Lung (tissue), 12 donors: Measurements from ENCODE around the gene TMPRSS5. TPM values are rescaled to one million over a fixed set of nuclear protein-coding genes. Genes with fewer than 3 reads are reported as not detected.

ENCODE experiments used
- ATAC-seq: fragments of 200-7000 bp; cut with Tn5 transposase; one replicate; pipeline ENCODE4 v1.9.1; 2020; ENCODE audit warnings: moderate number of reproducible peaks; ENCODE audit not compliant: insufficient read depth, low FRiP score
- DNase-seq, 3 donors: peaks; one replicate each; pipeline ENCODE4 v3.0.0-alpha.2; 2013 to 2017
- H3K27ac ChIP-seq, 2 donors: one replicate each; pipeline ENCODE4 v1.5.1; 2013; ENCODE audit warnings: mild to moderate bottlenecking in 2 of 2, moderate library complexity in 2 of 2, control low read depth in 1 of 2, inconsistent platforms in 1 of 2, low read depth in 1 of 2, low read length in 1 of 2
- H3K27me3 ChIP-seq, 3 donors: one replicate each; pipeline ENCODE4 v1.5.1; 2013; ENCODE audit warnings: low read length in 2 of 3; ENCODE audit not compliant: control insufficient read depth in 3 of 3, insufficient read depth in 3 of 3
- H3K36me3 ChIP-seq, 4 donors: one replicate each; pipeline ENCODE4 v1.5.1; 2013; ENCODE audit warnings: low read length in 4 of 4, mild to moderate bottlenecking in 1 of 4, moderate library complexity in 1 of 4; ENCODE audit not compliant: control insufficient read depth in 4 of 4, insufficient read depth in 4 of 4
- H3K4me1 ChIP-seq, 5 donors: one replicate each; pipeline ENCODE4 v1.5.1; 2013; ENCODE audit warnings: low read length in 5 of 5, mild to moderate bottlenecking in 2 of 5, moderate library complexity in 1 of 5; ENCODE audit not compliant: control insufficient read depth in 5 of 5, insufficient read depth in 5 of 5
- H3K4me3 ChIP-seq: one replicate; pipeline ENCODE4 v1.5.1; 2013; ENCODE audit warnings: mild to moderate bottlenecking, control low read depth, moderate library complexity
- H3K9ac ChIP-seq, 2 donors: one replicate each; pipeline ENCODE4 v1.5.1; 2013; ENCODE audit warnings: low read length in 2 of 2, control low read depth in 1 of 2; ENCODE audit not compliant: insufficient read depth in 1 of 2
- H3K9me3 ChIP-seq, 4 donors: one replicate each; pipeline ENCODE4 v1.5.1; 2013; ENCODE audit warnings: low read length in 3 of 4, mild to moderate bottlenecking in 1 of 4, moderate library complexity in 1 of 4; ENCODE audit not compliant: control insufficient read depth in 4 of 4, insufficient read depth in 3 of 4
- WGBS, 2 donors: extraction: QIAGEN DNeasy Blood & Tissue Kit; methylation state at CpG; one replicate each; pipeline ENCODE4 v1.1.7; 2013; 5-methylcytosine and 5-hydroxymethylcytosine counted together
- polyA plus RNA-seq, 2 donors: library from polyadenylated mRNA; stranded (reverse); fragments of 200-250 nt; gene quantifications; one replicate each; pipeline ENCODE4 v1.2.1, GENCODE V29; 2013
- total RNA-seq, 2 donors: library from RNA; depleted of rRNA in 1 of 2; stranded (reverse); fragments of >200 nt in 1 of 2; gene quantifications; one replicate each; pipeline ENCODE4 v1.2.1, GENCODE V29; 2014 to 2021
- TF ChIP-seq, protein P1 (sequence below): IDR thresholded peaks from 2 replicates; pipeline ENCODE4 v1.5.1; 2012; ENCODE audit warnings: mild to moderate bottlenecking; ENCODE audit errors: control extremely low read depth, extremely low read depth
- donor health status: control.
- donor health status: control.
- donor health status: Bipolar disorder and iron deficiency.
- donor health status: healthy.
- donor health status: DM: yes; HTN: yes; CAD: no.

TMPRSS5 gene
- total and polyA plus RNA-seq, 4 donors = 0.32 to 1.8 (median 0.99) TPM

DNA sequence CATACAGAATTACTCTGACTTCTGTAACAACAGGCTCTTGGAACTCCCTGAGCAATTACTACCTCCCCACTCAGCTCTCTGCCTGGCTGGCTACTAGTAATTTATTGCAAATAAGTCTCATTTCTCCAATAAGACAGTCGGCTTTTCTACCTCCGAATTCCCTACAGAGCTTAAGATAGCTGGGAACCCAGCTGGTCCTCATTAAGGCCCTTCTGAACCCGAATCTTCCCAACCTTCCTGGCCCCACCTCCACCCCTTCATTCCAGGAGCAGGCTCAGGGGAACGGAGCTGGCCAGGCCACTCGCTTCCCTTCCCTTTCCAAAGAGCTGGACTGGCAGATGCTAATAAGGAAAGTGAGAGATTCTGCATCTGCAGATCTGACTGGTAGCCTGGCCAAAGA is 21.6 kb downstream of the TMPRSS5 start:
- ATAC-seq (no peak), DNase-seq (no peak)
- Histone ChIP-seq H3K9ac (no peak overlapping the region), H3K9me3 (no peaks in the 10 kb centered on the region), H3K4me1 (peaks cover 0 to 5% (median 0%) of the 10 kb centered on the region in 5 donors), H3K36me3 (no peaks in the 10 kb centered on the region), H3K4me3 (no peak overlapping the region), H3K27me3 (no peaks in the 10 kb centered on the region), H3K27ac (no peak overlapping the region)
- TF ChIP-seq, protein P1, sequence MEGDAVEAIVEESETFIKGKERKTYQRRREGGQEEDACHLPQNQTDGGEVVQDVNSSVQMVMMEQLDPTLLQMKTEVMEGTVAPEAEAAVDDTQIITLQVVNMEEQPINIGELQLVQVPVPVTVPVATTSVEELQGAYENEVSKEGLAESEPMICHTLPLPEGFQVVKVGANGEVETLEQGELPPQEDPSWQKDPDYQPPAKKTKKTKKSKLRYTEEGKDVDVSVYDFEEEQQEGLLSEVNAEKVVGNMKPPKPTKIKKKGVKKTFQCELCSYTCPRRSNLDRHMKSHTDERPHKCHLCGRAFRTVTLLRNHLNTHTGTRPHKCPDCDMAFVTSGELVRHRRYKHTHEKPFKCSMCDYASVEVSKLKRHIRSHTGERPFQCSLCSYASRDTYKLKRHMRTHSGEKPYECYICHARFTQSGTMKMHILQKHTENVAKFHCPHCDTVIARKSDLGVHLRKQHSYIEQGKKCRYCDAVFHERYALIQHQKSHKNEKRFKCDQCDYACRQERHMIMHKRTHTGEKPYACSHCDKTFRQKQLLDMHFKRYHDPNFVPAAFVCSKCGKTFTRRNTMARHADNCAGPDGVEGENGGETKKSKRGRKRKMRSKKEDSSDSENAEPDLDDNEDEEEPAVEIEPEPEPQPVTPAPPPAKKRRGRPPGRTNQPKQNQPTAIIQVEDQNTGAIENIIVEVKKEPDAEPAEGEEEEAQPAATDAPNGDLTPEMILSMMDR = no peak
- 58 to 76% methylated on average over 5 of the region's 5 CpGs for WGBS, 2 donors

GRCh38 chr11:113683481-113684046 is 22.5 kb downstream of the TMPRSS5 start:
- H3K4me3 ChIP-seq = no peak overlapping the region
- H3K27me3 ChIP-seq = no peaks in the 10 kb centered on the region
- DNase-seq = no peak
- H3K9me3 ChIP-seq = no peaks in the 10 kb centered on the region
- no peak for ATAC-seq
- peaks cover 0 to 5% (median 0%) of the 10 kb centered on the region in 5 donors for H3K4me1 ChIP-seq
- 82 to 86% methylated on average over 6 of the region's 6 CpGs for WGBS, 2 donors
- TF ChIP-seq, protein P1 = no peak
- H3K36me3 ChIP-seq = no peaks in the 10 kb centered on the region
- H3K27ac ChIP-seq = no peak overlapping the region
- H3K9ac ChIP-seq = no peak overlapping the region

DNA sequence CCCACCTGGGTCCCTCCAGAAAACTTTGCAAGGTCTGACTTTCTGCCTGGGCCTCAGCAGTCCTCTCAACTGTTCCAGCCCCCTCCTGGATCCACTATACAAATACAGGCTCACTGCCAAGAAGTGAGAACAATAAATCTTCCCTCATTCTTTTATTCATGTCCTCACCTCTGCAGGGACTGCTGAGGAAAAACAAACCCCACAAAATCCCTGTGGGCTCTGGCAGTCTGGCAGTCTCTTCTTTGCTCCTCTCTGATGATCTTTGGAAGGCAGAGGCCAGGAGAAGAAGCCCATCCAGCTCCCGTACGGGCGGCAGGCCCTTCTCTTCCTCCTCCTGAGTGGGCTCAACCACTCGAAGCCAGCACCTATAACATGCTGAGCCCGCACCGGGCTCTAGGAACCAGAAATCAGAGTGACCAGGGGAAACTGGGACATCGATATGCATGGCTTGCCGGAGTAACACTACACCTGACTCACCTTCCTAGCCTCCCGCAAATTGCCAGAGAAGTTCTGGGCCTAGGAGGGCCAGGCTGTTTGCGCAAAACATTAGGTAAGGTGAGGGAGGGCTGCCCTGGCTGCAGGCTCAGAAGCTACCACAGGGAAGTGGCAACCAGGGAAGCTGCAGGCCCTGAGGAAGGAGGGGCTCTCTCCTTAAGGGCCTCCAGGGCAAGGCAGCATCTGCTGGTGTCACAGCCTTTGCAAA is 24.2 kb downstream of the TMPRSS5 start:
- Histone ChIP-seq H3K4me1 (peaks cover 0 to 5% (median 0%) of the 10 kb centered on the region in 5 donors), H3K4me3 (no peak overlapping the region), H3K27me3 (no peaks in the 10 kb centered on the region), H3K9ac (no peak overlapping the region), H3K36me3 (no peaks in the 10 kb centered on the region), H3K27ac (no peak overlapping the region), H3K9me3 (no peaks in the 10 kb centered on the region)
- ATAC-seq (no peak), DNase-seq (peak in 2 of 3 donors; percentile 15 to 19)
- 80 to 88% methylated on average over 10 of the region's 10 CpGs for WGBS, 2 donors
- TF ChIP-seq, protein P1 = no peak
